B cell (primary cell): Measurements from ENCODE around the gene TACC3.

Experiments
- EZH2 ChIP-seq: IDR thresholded peaks from 2 replicates; pipeline ENCODE4 v1.6.1; 2012; ENCODE audit warnings: borderline replicate concordance, low read depth, mild to moderate bottlenecking, moderate library complexity, low read length; ENCODE audit not compliant: insufficient read depth, poor library complexity, severe bottlenecking
- TF ChIP-seq, protein P1 (sequence below): fragments of 200-600 bp; IDR thresholded peaks from one replicate; pipeline ENCODE4 v1.8.0; 2022; ENCODE audit warnings: antibody characterized with exemption, mild to moderate bottlenecking

- TF ChIP-seq, protein P1, sequence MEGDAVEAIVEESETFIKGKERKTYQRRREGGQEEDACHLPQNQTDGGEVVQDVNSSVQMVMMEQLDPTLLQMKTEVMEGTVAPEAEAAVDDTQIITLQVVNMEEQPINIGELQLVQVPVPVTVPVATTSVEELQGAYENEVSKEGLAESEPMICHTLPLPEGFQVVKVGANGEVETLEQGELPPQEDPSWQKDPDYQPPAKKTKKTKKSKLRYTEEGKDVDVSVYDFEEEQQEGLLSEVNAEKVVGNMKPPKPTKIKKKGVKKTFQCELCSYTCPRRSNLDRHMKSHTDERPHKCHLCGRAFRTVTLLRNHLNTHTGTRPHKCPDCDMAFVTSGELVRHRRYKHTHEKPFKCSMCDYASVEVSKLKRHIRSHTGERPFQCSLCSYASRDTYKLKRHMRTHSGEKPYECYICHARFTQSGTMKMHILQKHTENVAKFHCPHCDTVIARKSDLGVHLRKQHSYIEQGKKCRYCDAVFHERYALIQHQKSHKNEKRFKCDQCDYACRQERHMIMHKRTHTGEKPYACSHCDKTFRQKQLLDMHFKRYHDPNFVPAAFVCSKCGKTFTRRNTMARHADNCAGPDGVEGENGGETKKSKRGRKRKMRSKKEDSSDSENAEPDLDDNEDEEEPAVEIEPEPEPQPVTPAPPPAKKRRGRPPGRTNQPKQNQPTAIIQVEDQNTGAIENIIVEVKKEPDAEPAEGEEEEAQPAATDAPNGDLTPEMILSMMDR: no peak
- no peak for TF ChIP-seq EZH2
Observed at GRCh38 chr4:1735215-1735614, 13.9 kb downstream of the TACC3 start.
